HG03520 (cell line): ENCODE results near the gene SGCD.

ENCODE experiments used
- ATAC-seq: cut with Tn5 transposase; IDR thresholded peaks from one replicate; pipeline ENCODE4 v1.9.1; 2021; ENCODE audit warnings: mild to moderate bottlenecking, moderate library complexity; ENCODE audit not compliant: unreplicated experiment

SGCD gene

DNA sequence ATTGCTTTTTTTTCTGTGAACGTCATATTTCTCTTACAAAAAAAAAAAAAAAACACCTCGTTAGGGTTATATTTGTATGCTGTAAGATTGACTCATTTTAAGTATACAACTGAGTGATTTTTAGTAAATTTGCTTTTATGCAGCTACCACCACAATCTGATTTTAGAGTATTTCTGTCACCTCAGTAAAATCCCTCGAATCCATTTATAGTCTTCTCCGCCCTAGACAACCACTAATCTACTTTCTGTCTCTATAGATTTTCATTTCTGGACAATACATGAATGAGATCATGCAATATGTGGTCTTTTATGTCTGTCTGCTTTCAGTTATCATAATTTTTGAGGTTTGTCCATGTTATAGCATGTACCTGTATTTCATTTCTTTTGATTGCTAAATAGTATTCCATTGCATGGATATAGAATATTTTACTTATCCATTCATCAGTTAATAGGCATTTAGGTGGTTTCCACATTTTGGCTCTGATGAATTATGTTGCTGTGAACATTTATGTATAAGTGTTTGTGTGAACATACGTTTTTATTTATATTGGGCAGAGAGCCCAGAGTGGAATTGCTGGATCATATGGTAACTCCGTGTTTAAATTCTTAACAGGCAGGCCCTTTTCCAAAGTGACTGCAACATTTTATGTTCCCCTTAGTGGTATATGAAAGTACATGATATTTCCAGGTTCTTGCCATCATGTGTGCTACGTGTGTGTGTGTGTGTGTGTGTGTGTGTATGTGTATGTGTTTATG, 171.4 kb downstream of the SGCD start:
- ATAC-seq = peak; percentile 47

DNA sequence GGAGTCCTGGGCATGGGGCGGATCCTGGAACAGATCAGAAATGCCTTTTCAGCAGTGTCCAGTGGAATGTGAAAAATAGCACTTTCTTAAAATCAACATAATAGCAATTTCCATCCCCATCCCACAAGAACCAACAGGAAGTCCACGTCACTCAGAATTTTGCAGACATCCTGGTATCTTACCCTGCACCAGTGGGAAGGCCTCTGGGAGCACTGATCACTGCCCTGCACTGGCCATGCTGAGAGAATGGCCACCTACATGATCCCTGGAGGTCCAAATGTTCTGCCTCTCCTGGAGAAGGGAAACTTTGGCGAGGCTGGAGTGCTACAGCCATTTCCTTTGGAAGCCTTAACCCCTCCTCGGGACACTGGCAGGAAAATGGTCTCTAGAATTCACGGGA, 173.8 kb downstream of the SGCD start:
- ATAC-seq = no peak

DNA sequence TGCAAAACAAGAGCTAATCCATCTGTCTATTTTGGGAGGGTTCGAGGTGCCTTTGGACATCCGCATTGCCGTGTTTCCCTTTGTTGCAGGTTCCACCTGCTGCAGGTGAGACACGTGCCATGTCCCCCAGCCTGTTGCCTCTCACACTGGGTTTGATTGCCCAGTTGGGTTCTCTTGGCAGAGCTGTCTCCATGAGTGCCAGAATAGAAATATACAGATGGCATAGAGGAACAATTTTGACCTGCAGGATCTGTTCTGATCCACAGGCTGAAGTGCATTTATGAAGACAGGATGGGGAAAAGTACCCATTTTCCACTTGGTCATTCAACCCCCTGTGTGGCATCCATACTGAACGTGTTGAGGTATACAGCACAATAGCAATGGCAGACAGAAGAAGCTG, 178.1 kb downstream of the SGCD start:
- no peak for ATAC-seq

DNA sequence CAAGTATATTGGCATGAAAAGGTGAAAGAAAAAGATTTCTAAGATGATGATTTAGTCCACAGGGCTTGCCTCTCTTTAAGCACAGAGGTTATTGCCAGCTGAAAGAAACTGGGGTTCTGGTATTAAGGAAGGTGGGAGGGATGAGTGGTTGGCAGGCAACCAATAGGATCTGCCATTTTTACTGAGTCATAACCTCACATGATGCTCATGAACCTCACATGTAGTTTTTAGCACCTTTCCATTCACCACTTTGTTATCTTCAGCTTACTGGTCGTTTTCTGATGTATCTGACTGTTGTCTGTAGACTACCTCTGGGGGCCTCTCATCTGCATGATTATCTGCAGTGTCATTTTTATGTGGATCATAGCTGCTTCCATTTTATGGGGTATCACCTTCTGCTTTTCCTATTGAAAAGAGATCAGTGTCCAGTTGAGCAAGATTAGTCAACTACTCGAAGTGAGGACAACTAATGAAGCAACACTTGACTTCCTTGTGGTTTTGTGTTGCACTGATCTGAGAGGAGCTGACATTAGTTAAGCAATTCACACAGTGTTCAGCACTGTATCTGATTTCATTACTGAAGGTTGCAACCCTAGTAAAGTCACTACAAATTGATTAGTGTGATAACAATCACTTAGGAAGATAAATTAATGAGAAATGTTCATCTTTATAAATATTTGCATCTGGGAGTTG, 186.3 kb downstream of the SGCD start:
- no peak for ATAC-seq

DNA sequence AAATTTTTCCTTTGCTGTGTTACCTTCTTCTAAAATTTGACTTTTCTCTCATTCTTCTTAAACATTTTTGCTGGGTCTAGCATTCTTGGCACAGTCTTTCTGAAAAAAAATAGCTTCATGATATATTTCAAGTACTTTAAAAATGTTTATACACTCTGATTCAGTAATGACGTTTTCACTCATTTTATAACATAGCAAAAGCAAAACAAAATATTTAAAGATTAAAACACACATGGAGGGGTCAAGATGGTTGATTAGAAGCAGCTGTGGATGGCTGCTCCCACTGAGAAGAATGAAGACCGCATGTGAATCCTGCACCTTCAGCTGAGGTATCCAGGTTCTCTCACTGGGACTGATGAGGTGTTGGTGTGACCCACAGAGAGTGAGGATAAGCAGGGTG, 188.2 kb downstream of the SGCD start:
- ATAC-seq = no peak

DNA sequence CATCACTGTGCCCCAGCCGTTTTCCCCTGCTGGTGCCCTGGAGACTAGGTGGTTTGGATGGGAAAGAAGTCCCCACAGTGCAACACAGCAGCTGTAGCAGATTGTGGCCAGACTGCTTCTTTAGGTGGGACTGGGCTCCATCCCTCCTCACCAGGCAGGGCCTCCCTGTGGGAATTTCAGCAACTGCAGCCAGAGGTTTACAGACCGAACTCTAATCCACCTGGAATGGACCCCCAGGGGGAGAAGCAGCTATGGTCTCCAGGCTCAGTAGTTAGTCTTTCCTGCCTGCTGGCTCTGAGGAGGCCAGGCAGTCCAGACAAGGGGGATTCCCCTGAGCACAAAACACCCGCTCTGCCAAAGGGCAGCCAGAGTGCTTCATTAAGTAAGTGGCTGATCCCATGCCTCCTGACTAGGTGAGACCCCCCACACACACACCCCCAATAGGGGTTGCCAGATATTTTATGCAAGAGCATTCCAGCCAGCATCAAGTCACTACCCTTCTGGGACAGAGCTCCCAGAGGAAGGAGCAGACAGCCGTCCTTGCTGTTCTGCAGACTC, 188.9 kb downstream of the SGCD start:
- ATAC-seq = no peak

DNA sequence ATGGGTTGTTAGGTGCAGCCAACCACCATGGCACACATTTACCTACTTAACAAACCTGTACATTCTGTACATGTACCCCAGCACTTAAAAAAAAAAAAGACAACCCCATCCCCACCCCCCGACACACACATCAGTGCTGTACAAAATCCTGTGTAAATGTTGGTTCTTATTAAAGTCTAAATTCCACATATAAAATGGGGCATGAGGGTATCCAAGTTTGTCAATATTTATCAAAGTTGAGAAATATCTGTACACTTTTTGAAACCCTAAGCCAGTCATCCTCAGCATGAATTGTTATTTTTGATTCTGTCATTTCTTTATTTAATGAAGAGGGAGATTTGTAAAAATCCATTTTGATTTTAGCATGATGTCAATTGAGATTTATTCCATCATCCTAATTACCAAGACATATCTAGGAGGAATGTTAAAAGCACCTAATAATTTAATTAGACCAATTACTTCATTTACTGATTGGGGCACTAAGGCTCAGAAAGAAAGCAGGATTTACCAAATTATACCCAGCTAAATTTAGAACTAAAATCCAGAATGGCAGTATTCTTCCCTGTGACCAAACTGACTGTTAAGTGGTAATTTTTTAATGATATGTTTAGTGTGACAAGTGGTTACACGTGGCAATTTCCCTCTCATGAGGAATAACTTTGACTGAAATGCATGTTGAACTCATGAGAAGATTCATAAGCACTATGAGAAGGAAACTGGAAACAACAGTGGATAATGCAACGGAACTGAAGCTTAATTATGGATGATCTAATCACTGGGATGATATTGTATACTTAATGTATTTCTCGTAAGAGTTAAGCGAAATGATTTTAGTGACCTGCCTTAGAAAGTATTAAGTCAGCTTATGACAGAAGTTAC, 195.9 kb downstream of the SGCD start:
- no peak for ATAC-seq

DNA sequence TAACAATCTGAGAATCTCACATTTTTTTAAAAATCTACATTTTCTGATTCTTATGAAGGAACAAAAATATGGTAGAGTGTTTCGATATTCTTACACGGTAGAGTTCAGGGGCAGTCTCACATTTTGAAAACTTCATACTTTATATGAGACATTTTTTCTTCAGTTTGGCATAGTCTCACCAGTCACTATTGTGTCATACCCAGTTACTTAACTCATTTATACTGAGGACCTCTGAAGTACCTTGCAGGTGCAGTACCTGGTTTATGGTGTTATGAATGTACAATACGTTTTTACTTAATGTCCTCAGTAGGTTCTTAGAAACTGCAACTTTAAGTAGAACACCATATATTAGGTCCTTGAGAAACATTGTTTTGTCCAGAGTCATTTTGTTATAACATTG, 196.6 kb downstream of the SGCD start:
- ATAC-seq = no peak

DNA sequence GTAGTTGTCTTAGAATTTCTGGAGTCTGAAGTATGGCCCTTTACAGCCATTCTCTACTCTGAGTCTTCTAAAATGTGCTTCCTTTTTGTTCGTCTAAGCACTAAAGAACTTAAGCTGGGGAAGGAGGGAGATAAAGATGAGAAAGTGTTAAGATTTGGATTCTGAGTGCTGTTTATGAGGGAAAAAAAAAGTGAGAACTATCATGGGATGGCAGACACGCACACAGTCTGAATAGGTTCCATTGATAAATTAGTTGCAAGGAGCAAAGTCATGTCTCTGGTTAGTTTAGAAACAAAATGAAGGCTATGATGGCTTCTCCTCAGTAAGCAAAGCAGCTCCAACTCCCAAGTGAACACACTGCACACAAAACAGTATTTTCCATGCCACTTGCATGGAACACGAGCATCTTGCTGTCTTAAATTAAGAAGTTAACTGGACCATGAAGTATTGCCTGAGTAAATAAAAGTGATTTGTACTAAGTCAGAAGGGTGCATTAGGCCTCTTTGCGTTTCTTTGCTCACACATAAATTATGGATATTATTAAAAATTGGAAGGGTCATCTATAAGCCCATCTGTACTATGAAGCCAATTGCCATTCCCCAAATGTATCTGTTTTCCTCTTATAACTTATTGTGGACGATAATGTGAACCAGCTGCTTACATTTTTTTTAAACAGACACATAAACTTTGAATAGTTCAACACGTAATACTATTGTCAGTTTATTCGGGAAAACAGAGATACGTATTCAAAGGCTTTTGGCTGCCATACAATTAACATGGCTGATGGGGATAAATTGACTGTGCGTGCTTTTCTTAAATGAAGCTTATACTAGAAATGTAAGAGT, 199.3 kb downstream of the SGCD start:
- no peak for ATAC-seq

DNA sequence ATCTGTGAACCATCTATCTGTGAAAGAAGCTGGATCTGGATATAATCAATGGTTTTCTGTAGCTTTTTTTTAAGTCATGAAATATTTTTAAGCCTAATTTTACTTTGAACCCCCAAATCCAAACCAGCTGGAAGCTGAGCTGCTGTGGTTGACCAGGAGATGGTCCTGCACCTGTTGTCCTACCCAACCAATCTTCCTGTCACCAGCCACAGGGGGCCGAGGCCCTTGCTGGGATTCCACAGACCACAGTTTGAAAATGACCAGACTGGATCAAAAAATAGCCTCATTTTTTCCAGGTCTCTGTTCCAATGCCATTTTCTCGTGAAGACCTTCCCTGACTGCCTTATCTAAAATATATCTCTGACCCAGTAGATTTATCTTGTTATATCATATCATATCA, 200.6 kb downstream of the SGCD start:
- ATAC-seq = no peak

DNA sequence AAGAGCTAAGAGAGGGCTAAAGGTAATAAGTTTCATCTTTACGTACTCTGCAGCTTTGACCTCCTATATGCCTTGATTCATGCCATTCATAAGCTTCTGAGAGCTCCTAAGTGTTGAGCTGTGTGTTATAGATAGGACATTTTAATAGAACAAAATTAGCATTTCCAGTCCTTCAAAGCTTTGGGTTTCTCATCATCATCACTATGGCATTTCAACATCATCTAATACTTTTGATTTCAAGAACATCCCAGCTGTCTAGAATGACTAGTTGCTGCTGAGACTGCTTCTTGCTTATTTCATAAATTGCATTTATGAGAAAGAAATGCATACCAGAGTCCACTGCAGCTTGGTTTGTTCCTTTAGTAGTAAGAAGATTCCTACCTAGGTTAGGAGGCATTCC, 201.7 kb downstream of the SGCD start:
- ATAC-seq = no peak

DNA sequence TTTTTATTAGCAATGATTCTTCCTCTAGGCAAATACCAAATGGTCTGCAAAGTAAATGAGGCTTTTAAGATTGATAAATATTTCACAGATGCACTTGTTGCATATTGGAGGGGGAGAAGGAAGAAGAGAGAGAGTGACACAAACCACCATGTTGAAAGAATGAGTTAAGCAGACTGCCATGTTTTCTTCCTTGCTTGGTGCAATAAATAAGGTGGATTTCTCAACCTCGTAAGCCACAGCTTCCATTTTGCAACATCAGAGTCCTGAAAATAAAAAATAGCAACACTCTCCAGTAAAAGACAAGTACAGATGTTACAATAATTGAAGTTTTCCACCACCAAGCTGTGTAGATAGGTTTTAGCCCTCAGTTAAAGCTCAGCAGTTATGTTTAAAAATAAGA, 202.9 kb downstream of the SGCD start:
- no peak for ATAC-seq

DNA sequence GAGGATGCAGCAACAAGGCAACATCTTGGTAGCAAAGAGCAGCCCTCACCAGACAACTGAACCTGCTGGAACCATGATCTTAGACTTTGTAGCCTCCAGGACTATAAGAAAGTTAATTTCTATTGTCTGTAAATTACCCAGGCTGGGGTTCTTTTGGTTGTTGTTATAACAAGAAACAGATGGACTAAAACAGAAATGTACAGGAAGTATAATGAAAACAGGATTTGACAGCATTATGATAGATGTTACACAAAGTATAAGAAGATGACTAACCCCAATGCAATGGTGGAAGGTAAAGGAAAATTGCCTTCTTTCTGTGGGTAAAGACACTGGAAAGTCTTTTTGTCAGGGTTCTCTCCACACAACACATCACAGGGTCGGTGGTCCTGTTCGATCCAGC, 204.2 kb downstream of the SGCD start:
- ATAC-seq = no peak

DNA sequence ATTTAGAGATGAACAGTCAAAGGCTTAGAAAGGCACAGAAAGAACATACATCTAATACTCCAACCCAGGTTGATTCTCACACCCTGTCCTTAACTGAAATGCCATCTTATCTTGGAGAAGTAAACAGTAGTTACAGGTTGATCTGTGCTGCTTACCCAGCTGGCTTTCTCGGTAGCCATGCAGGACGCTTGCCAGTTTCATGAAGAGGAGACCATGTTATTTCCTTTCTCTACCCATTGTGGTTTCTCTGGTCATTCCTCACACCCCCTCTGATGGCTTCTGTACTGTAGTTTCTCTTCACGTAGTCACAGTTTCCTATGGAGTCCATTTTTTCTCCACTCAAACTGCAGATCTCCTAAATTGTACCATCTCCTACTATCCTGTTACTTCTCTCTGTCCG, 206.0 kb downstream of the SGCD start:
- no peak for ATAC-seq

DNA sequence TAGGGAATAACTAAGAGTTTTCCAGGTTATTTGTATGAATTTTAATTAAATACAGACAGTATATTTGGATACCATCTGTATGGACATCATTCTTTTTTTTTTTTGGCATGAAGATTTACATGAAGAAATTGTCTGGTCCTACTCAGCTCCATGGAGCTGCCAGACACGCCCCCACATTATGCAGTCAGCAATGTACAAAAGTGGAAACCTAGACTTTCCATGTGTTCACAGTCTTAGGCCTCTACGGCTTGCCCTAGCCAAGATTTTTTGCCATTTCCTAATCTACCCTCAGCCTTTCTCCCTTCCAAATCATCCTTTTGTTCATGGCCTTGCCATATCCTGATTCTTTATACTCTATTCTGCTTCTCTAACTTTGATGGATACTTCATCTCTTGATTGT, 207.1 kb downstream of the SGCD start:
- ATAC-seq = no peak

DNA sequence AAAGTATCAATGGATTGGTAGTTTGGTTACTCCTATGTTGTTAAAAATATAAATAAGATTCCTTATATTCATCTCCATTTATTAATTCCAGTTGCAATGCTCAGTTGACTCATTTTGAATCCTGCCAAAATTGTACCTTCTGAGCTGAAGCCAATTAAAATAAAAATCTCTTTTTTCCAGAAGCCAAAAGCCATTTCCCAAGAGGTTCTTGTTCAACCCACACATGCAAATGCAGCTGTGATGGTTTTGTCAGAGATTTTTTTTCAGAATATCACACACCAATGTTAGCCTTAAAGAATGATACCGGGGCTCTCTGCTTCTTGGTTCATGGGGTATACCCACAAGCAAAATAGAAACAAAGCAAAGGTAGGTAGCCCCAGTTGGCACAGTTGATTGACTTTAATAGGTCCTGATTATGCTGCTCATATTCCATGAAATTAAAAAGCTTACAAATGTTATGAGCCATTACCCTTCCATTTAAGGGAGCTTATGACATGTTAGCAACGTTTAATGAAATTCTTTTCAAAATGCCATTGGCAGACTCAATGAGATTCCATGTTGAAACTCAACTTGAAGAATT, 208.0 kb downstream of the SGCD start:
- ATAC-seq = no peak

DNA sequence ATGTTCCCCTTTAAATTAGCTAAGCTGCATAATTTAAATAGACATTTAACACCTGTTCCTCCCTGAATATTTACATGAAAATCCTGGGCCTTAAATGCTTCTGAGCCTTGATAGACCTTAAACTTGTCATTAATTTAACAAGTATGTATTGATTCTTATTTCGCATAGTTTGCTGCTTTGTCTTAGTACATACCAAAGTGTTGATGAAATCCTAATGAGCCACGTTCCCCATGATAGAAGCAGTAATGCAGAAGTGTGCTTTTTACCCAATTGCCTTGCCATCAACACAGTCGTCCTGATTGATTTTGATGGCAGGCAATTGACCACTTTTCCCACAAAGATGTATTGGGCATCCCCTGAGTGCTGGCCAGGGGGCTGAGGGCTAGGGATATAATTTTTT, 213.5 kb downstream of the SGCD start:
- ATAC-seq = no peak

DNA sequence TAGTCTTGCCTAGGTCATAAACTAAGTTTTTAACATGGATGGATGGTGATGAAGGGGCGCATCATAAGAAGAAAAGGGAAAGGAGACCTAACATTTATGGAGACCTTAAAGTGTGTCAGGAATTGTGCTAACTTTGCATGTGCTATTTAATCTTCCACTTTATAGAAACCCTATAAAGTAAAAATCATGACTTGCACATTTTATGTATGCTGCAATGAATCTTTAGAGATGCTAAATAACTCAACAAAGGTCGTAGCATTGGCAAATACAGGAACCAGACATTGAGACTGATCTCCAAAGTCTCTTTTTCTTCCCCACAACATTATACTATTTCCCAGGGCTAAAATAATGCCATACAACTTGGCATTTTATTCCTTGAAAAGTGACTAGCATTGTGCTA, 214.6 kb downstream of the SGCD start:
- no peak for ATAC-seq

DNA sequence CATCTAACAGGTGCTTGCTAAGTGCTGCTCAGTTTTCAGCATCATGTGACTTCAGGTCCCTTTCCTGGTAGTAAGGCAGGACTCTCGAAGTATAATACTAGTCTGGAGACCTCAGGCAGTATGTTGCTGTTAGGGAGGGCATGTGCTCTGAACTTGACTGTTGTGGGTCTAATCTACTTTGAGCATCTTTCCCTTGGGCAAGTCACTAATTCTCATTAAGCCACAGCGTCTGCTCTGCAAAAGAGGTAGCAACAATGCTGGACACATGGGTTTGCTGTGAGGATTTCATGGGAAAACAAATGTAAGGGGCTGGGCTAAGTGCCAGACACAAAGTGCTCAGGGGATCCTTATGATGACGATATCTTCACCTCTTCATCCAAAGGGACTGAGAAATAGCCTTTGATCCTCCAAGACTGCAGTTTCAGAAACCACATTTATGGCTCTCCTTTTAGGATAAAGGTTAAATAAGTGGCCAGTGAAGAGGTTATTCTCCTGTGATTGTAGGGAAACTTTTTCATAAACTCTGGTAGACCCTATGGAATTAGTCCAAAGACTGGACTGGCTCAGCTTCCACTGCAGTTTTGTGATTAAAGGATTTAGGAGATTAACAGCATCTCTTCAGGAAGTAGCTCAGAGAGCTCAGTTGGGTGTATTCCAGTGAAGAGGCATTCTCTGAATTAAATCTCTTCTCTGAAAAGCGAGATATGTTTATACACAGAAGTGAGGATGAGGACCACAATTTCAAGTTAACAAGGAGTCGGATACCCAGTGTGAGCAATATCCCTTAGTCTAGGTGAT, 216.6 kb downstream of the SGCD start:
- no peak for ATAC-seq
